ELF-1 (cell line): ENCODE data around the gene TMPRSS12.
"Not testable (repeated sequence)": the region's sequence is repeated elsewhere in the genome, so short reads cannot be mapped to it uniquely, and the experiment has no call there.

ENCODE experiments used
- DNase-seq: peaks from one replicate; pipeline ENCODE4 v3.0.0-alpha.2; 2016; ENCODE audit warnings: low read depth, low spot score

Gene TMPRSS12

DNA sequence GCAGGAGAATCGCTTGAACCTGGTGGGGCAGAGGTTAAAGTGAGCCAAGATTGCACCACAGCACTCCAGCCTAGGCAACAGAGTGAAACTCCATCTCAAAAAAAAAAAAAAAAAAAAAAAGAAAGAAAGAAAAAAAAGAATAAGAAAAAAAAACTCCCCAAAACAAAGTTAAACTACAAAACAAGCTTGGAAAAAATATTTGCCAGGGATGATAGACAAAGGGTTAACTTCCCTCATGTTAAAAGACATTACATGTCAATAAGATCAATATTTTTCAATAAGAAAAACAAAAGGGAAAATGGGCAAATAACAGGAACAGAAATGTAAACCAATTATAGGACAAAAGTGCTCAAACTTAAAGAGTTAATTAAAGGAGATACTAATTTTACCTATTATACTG is 83.2 kb downstream of the TMPRSS12 start:
- no peak for DNase-seq

DNA sequence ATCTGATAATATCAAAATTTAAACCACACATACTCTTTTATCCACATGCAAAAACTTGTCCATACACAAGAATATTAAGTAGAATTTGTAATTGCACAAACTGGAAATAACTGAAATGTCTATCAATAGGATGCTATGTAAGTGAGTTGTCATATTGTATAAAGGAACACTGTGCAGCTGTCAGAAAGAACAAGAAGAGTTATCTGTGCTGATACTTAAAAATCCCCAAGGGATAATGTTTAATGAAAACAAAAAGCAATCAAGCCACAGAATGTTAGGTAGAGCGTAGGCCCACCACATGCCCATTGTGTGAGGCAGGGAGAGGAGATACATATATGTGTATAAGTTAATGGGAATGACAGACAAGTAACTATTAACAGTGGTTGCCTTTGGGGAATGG is 83.7 kb downstream of the TMPRSS12 start:
- no peak for DNase-seq

DNA sequence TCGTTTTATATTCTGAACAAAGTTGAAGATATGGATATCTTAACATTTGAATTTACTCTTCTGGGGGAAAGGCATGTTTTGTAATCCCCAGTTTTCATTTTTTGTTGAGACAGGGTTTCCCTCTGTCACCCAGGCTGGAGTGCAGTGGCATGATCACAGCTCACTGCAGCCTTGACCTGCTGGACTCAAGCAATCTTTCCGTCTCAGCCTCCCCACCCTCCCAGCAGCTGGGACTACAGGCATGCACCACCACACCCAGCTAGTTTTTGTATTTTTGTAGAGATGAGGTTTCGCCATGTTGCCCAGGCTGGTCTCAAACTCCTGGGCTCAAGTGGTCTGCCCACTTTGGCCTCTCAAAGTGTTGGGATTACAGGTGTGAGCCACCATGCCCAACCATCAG is 84.2 kb downstream of the TMPRSS12 start:
- DNase-seq: not testable (repeated sequence)

DNA sequence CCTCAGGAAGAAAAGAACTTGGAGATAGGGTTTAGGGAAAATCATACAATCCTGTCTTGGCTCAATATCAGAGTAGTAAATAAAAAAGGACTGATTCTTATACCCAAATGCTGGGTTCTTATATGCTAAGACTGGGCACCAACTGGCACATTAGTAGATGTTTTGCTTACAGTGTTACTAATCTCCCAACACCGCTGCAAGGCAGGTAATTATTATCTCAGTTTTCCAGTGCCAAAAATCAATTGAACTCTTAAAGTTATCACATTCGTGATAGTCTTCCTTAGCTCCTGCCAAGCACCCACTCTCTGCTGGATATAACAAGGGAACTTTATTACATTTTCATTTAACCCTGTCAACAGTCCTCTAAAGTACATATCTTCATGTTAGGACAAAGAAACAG is 84.6 kb downstream of the TMPRSS12 start:
- no peak for DNase-seq

DNA sequence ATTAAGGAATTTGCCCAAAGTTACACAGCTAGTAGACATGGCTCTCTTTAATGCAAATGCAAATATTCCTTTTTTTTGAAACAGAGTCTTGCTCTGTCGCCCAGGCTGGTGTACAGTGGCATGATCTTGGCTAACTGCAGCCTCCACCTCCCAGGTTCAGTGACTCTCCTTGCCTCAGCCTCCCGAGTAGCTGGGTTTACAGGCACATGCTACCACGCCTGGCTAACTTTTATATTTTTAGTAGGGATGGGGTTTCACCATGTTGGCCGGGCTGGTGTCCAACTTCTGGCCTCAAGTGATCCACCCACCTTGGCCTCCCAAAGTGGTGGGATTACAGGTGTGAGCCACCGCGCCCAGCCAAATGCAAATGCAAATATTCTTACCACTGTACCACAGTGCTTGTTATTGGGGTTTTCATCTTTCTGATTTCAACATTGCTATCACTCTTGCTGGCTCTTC is 85.1 kb downstream of the TMPRSS12 start:
- DNase-seq: no peak

DNA sequence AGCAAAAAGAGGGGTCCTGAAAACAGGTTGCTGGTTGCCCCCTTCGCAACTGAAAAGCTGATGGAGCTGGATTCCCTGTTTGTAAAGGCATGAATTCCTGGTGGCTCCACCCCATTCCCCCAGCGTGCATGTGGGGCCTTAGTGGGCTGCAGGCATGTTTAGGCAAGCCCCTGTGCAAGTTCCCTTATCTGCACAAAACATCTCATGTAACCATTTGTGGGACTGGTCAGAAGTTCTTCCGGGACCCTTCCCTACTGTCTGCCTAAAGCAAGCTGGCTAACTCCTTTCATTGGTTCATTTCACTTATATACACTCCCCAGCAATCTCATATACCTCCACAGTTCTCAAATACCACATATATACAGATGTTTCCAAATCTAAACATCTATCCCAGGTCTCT is 85.7 kb downstream of the TMPRSS12 start:
- peak; percentile 14 for DNase-seq

DNA sequence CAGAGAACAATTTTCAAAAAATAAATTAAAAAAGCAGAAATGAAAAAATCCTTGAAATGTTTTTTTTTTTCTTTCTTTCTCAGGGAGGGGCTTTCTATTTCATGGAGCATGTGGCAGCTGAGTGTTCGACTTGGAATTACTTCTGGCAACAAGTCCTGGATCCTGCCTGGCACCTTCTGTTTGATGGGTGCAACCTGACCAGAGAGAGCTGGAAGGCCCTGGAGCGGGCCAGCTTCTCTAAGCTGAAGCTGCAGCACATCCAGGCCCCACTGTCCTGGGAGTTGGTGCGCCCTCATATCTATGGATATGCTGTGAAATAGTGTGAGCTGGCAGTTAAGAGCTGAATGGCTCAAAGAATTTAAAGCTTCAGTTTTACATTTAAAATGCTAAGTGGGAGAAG is 87.1 kb downstream of the TMPRSS12 start:
- no peak for DNase-seq

DNA sequence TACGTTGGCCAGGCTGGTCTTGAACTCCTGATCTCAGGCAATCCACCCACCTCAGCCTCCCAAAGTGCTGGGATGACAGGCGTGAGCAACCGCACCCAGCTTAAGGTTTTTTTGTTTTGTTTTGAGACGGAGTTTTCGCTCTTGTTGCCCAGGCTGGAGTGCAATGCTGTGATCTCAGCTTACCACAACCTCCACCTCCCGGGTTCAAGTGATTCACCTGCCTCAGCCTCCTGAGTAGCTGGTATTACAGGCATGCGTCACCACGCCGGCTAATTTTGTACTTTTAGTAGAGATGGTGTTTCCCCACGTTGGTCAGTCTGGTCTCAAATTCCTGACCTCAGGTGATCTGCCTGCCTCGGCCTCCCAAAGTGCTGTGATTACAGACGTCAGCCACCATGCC is 87.8 kb downstream of the TMPRSS12 start:
- DNase-seq: peak; percentile 23

DNA sequence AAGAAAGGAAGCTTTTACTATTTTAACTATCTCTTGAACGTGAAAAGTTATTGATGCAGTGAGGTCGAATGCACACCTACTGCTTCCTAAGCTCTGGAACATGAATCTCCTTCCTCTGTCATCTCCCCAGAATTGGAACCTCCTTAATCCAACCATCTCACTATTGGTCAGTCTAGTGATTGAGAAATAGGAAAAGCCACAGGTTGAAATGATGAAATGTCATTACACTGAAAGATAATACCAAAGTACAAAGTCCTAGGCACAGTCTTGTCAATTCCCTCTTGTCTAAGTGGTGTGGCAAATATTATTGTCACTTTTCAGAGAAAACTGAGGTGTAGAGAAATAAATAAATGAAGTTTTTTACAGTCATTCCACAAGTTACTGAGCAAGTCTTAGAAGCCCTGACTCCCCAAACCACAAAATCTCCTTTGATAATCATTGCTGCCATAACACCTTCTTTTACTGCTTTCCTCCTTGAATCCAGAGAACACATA is 90.1 kb downstream of the TMPRSS12 start:
- no peak for DNase-seq

DNA sequence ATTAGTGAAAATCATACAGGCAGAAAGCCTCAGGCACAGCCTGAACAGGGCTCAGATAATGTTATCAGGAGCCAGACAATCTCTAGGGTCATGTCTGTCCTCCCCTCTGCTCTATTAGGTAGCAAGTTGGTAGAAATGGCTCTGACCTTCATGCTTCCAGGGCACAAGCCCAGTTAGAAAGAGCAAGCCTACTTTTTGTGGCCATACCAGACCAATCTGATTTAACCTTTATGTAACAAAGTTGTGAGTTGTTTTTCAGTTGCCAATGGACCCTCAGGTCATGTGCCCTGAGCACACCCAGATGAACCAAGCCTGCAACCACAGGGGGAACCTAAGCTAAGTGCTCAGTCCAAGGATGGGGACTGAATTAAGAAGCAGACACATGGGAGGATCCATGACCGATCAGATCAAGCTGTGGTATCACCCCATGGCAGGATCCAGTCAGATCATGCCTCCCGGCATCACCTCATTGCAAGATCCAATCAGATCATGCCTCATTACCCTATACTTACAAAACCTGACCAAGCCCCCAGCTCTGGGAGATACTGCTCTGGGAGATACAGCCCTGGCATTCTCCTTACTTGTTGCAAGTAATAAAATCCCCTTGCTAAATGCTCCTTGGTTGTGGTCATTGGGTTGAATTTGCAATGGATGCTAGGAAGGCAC is 90.9 kb downstream of the TMPRSS12 start:
- no peak for DNase-seq

DNA sequence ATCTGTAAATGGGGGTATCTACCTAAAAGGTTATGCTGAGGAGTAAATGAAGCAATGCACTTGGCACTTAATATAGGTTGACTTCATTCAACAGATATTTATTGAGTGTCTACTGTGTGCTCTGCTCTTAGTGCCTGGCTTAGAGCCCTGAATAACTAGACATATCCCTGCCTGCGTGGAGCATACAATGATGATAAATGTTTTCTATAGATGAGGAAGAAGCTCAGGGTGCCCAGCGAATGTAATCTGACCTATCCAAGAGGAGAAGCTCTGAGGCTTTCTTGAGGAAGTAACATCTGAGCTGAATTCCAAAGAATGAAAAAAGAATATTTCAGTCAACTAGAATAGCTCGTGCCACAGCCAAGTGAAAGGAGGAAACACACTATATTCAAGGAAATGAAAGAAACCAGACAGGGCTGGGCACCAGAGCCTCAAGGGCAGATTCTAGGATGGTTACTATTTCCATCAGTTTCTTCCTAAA is 91.7 kb downstream of the TMPRSS12 start:
- no peak for DNase-seq

DNA sequence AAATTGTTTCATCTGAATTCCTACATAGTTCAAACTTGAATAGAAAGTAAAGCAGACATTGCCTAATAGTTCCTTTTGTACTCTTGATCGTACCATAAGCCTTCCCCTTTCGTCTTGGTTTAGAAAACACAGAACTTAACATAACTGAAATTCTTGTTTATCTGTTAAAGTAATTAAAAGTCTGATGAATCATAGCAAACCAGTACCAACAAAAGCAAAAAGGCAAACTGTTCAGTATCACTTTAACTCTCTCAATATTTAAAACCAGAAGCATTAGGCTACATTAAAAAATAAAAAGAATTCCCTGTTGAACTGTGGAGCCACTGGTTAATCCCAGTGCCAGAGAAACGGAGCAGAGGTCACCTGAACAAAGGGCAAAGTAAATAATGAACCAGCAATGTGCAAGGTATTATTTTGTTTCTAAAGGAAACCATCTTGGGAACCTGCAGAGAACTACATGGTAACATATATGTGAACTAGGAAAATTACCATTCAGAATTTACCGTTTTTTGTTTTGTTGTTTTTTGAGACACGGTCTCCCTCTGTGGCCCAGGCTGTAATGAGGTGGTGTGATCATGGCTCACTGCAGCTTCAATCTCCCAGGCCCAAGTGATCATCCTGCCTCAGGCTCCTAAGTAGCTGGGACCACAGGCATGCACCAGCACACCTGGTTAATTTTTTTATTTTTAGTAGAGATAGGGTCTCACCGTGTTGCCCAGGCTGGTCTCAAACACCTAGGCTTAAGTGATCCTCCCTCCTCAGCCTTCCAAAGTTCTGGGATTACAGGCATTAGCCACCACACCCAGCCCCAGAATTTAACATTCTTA is 92.5 kb downstream of the TMPRSS12 start:
- DNase-seq: no peak

DNA sequence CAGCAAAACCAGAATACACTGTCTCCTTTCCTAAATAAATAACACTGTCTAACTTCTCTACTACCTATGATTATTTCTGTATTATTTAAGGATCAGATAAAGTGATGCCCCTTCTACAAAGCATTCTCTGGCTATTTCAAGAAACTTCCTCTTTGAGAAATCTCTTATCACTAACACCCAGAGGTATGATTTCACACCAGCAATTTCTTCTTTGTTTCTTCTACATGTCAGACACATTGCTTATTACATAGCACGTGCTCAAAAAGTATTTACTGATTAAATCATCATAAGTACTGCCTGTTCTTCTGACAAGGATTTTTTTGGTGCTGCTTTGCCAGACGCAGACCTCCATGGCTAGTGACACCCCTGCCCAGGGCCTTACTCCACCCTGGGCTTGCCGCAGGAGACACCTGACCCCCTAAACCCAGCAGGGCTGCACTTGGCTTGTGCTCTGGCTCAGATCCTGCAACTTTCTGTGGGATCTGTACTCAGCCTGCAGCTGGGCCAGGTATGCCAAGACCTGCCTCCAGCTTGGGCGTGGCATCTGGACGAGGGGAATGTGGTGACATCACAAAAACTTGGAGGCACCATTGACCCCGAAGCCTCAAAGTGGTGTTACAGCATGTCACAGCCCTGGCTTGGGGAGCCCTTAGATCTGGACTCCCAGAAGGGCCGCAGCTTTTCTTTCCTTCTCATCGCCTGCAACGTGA is 94.2 kb downstream of the TMPRSS12 start:
- DNase-seq: no peak
